ENCODE measurements around the gene MEGF11. TPM values are rescaled to one million over a fixed set of nuclear protein-coding genes. Genes with fewer than 3 reads are reported as not detected.

The MEGF11 gene
- total RNA-seq, 2 donors from 2014 or later: not detected

DNA sequence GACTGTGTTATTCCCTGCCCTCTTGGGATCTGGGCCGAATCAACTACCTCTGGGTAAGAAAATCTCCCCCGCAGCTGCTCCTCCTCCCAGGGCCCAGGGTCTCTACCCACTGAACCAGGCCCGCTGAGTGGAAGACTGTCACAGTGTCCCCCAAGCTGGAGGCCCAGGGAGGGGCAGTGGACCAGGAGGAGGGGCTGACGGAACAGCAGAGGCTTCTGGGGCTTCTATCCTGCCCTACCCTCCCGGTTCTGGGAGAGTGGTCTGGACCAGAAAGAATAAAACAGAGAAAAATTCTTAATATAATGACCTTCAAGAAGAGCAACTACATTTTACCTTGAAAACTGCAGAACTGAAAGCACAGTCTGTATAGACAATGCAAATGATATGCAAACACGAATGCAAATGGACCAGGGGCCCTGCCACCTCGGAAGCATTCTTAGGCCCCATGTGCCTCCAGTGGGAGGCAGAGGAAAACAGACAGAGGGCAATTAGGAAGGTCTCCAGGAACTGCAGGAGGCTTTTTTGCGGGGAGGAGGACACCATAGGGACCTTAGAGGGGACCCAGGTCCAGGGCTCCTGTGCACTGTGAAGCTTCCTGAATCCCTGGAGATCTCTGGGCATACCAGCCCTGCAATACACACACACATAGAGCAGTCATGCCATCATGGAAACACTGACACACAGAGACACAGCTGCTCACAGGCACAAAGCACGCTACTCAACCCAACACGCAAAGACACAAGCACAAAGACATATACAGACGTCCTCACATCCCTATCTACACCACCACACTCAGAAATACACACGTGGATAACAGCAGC, 12.3 kb downstream of the MEGF11 start:
- Mint-ChIP-seq H3K27me3 (peaks cover 80% of the 10 kb centered on the region), H3K27ac (no peak overlapping the region), H3K4me1 (no peaks in the 10 kb centered on the region), H3K36me3 (ENCODE audit: low read depth) (peaks cover 2% of the 10 kb centered on the region), H3K4me3 (no peak overlapping the region)
- no peaks in the 10 kb centered on the region for H3K9me3 ChIP-seq (ENCODE audit: control insufficient read depth, low read length, poor library complexity, severe bottlenecking)
- ATAC-seq (no peak), DNase-seq (no peak)

DNA sequence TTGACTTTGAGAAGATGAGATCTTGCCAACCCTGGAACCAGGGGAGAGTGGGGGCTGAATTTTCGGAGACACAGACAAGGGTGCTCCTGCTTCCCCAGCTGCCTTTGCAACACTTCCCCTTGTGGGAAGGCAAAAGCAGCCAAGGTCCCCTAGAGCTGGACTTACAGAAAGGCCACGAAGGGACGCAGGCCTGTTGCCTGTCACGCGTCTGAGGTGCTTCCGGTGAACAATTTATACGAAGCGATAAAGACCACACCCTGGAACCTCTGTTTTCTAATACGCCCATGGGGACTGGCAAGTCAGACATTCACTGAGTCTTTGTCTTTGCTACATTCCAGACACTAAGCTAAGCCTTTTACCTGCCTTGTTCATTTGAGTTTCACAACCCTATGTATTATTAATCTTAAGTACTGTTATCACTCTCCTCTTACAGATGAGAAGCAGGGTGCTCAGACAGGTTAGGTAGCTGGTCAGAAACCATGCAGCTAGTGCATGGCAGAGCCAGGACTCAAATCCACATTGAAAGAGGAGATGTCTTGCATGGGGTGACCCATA, 13.2 kb downstream of the MEGF11 start:
- H3K36me3 Mint-ChIP-seq (ENCODE audit: low read depth): peaks cover 5% of the 10 kb centered on the region
- DNase-seq (no peak), ATAC-seq (no peak)
- no peak overlapping the region for H3K27ac Mint-ChIP-seq
- H3K9me3 ChIP-seq (ENCODE audit: control insufficient read depth, low read length, poor library complexity, severe bottlenecking): no peaks in the 10 kb centered on the region
- peaks cover 81% of the 10 kb centered on the region for H3K27me3 Mint-ChIP-seq
- H3K4me1 Mint-ChIP-seq: no peaks in the 10 kb centered on the region
- no peak overlapping the region for H3K4me3 Mint-ChIP-seq

DNA sequence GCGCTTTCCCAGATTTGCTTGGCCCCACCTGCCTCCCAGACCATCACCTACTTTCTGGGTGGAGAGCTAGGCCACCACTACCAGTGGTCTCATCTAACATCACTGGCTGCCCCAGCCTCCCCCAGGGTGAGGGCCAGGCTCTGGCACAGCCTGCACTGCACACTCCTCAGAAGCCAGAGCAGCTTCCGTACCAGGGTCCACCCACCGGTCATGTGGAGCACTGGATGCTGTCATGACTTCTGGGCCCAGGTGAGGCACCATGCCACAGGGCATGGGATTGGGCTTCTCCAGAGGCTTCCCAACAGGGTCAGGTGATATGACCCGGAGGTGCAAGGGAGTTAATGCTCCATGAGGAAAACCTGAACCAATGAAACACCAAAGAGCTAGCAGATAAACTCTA, 14.0 kb downstream of the MEGF11 start:
- DNase-seq (no peak), ATAC-seq (no peak)
- H3K4me1 Mint-ChIP-seq: no peaks in the 10 kb centered on the region
- peaks cover 2% of the 10 kb centered on the region for H3K36me3 Mint-ChIP-seq (ENCODE audit: low read depth)
- H3K27ac Mint-ChIP-seq: no peak overlapping the region
- H3K27me3 Mint-ChIP-seq: peaks cover 78% of the 10 kb centered on the region
- no peaks in the 10 kb centered on the region for H3K9me3 ChIP-seq (ENCODE audit: control insufficient read depth, low read length, poor library complexity, severe bottlenecking)
- H3K4me3 Mint-ChIP-seq: no peak overlapping the region

DNA sequence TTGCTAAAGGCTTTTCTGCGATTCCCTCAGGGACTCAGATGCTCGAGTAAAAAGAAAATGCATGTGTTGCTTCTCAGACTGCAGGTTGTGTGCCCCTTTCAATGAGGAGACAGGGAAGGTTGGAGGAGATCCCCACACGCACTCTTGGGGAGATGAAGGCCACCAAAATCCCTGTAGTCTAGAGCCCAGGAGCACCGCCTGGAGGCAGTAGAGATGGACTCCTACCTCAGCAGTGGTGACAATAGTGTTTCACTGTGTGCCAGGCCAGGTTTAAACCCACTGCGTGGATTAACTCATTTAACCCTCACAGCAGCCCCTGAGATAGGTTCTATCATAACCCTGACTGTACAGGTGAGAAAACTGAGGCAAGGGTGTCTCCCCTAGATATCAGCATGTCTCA, 15.2 kb downstream of the MEGF11 start:
- peaks cover 73% of the 10 kb centered on the region for H3K27me3 Mint-ChIP-seq
- H3K36me3 Mint-ChIP-seq (ENCODE audit: low read depth): peaks cover 2% of the 10 kb centered on the region
- H3K9me3 ChIP-seq (ENCODE audit: control insufficient read depth, low read length, poor library complexity, severe bottlenecking): no peaks in the 10 kb centered on the region
- H3K4me3 Mint-ChIP-seq: no peak overlapping the region
- DNase-seq (no peak), ATAC-seq (no peak)
- H3K4me1 Mint-ChIP-seq: no peaks in the 10 kb centered on the region
- no peak overlapping the region for H3K27ac Mint-ChIP-seq

DNA sequence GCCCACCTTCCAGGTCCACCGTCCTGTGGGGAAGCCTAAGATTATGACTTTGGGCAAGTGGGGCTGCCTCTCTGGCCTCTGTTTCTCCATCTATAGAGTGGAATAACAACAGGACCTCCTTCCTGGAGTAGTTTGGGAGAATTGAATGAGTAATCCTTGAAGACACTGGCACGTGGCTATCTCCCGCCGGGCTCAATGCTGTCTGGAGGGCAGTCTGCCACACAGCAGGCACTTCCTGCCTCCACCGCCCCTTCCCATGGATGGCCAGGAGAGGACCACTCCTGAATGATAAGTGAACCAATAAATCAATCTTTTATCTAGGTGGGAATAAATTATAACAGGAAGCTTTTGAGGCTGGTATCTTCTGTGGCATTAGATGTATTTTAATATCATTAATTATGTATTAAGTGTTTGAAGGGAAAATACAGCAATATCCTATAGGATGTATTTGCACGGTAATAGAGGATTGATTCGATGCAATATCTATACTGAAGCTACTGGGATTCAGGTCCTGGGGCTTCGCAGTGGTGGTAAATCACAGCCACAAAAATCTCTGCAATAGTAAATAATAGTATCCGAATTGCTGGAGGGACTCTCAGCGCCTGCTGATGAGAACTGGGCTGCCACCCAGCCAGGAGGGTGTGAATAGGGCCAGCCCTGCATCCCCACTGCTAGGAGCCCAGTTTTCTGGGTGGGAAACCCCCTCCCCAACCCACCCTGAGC, 15.9 kb downstream of the MEGF11 start:
- H3K27ac Mint-ChIP-seq: no peak overlapping the region
- H3K27me3 Mint-ChIP-seq: peaks cover 68% of the 10 kb centered on the region
- DNase-seq (no peak), ATAC-seq (no peak)
- peaks cover 2% of the 10 kb centered on the region for H3K36me3 Mint-ChIP-seq (ENCODE audit: low read depth)
- no peaks in the 10 kb centered on the region for H3K4me1 Mint-ChIP-seq
- no peaks in the 10 kb centered on the region for H3K9me3 ChIP-seq (ENCODE audit: control insufficient read depth, low read length, poor library complexity, severe bottlenecking)
- H3K4me3 Mint-ChIP-seq: no peak overlapping the region

DNA sequence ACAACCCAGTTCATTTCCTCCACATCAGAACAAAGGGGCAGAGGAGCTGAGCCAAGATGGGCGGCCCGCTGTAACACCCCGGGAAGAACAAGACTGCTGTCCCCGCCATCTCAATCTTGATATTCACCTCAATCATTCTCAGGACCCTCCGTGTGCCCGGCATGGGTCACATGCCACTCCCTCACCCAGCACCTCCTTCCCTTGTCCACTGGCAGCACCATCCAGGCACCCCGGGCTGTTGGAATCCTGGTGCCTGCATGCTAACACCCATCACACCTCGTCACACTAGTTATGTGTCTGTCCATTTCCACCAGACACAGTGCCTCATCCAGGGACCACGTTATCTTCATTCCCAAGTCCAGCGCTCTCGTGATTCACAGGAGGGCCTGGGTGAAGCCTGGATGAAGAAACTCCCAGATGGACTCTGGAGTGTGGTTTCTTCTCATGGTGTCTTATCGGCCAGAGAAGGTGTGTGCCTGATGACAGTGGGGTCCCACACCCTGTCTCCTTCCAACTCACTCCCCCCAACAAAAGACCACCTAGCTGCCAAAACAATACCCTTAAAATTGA, 16.7 kb downstream of the MEGF11 start:
- no peak for ATAC-seq
- H3K4me1 Mint-ChIP-seq: no peaks in the 10 kb centered on the region

DNA sequence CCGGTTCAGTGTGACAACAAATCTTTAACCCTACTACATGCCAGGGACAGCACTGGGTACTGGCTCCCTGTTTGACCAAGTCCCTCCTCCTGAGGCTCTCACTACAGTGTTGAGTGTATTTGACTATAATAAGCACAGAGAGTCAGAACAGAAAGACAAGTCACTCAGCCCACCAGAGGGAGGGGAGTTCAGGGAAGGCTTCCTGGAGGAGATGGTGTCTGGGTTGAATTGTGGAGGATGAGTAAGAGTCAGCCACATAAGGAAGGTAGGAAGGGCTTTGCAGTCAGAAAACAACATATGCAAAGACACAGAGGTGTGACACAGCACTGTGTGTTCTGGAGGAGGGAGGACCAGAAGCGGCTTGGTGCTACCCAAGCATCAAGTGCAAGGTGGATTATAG, 17.7 kb downstream of the MEGF11 start:
- Mint-ChIP-seq H3K27ac (no peak overlapping the region), H3K36me3 (ENCODE audit: low read depth) (peaks cover 5% of the 10 kb centered on the region), H3K27me3 (peaks cover 66% of the 10 kb centered on the region), H3K4me1 (no peaks in the 10 kb centered on the region), H3K4me3 (peak overlapping the region; percentile 41)
- DNase-seq: no peak
- ATAC-seq: no peak
- no peaks in the 10 kb centered on the region for H3K9me3 ChIP-seq (ENCODE audit: control insufficient read depth, low read length, poor library complexity, severe bottlenecking)

More for the DNA sequence above, 16.7 kb downstream of the MEGF11 start:
- Mint-ChIP-seq H3K4me3 (no peak overlapping the region), H3K27ac (no peak overlapping the region), H3K36me3 (ENCODE audit: low read depth) (peaks cover 5% of the 10 kb centered on the region), H3K27me3 (peaks cover 71% of the 10 kb centered on the region)
- no peak for DNase-seq
- H3K9me3 ChIP-seq (ENCODE audit: control insufficient read depth, low read length, poor library complexity, severe bottlenecking): no peaks in the 10 kb centered on the region

DNA sequence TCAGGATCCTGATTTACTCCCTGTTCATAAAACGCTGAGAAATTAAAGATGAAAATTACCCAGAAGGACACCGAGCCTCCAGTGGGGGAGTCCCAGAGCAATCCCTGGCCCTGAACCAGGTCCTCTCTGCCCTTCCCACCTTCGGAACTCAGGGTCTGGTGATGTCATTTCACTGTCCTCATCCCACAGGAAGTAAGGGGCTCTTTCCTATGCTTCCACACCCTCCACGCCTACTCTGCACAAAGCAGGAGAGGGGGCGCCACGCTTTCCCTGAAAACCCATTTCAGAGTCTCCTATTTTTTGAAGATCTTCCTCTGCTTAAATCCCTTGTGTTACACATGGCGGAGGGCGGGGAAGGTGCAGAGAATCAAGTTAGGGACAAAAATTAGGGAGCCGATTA, 18.8 kb downstream of the MEGF11 start:
- no peaks in the 10 kb centered on the region for H3K4me1 Mint-ChIP-seq
- no peak for DNase-seq
- H3K9me3 ChIP-seq (ENCODE audit: control insufficient read depth, low read length, poor library complexity, severe bottlenecking): no peaks in the 10 kb centered on the region
- peaks cover 67% of the 10 kb centered on the region for H3K27me3 Mint-ChIP-seq
- ATAC-seq: no peak
- no peak overlapping the region for H3K27ac Mint-ChIP-seq
- H3K36me3 Mint-ChIP-seq (ENCODE audit: low read depth): peaks cover 5% of the 10 kb centered on the region
- no peak overlapping the region for H3K4me3 Mint-ChIP-seq

DNA sequence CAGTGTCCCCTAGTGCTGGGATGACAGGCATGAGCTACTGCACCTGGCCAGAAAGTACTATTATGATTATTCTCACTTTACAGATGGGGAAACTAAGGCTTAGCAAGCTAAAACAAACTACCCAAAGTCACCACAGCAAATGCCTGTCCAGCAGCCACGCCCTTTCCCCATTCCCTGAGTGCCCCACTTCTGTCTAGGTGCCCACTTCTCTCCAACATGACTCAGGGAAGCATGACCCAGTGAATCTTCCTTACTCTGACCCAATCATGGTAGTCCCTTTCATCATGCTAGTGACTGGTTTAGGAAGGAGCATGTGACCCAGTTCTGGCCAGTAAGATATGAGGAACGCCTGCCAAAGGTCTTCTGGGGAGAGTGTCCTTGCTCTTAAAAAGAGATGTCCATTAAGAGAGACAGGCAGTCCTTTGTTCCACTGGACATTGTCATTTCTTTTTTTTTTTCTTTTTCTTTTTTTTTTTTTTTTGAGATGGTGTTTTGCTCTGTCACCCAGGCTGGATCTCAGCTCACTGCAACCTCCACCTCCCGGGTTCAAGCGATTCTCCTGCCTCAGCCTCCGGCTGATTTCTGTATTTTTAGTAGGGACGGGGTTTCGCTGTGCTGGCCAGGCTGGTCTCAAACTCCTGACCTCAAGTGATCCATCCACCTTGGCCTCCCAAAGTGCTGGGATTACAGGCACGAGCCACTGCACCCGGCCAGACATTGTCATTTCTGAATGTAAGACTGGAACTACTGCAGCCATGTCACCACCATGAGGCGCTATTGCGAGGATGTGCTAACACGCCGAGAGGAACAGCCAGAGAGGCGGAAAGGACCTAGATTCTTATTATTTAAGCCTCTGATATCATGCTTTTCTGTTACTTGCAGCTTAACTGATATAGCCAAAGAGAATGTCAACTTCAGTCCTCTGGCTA, 19.8 kb downstream of the MEGF11 start:
- Mint-ChIP-seq H3K36me3 (ENCODE audit: low read depth) (peaks cover 5% of the 10 kb centered on the region), H3K4me3 (no peak overlapping the region), H3K4me1 (no peaks in the 10 kb centered on the region), H3K27ac (no peak overlapping the region), H3K27me3 (peaks cover 61% of the 10 kb centered on the region)
- no peaks in the 10 kb centered on the region for H3K9me3 ChIP-seq (ENCODE audit: control insufficient read depth, low read length, poor library complexity, severe bottlenecking)
- no peak for ATAC-seq
- no peak for DNase-seq

DNA sequence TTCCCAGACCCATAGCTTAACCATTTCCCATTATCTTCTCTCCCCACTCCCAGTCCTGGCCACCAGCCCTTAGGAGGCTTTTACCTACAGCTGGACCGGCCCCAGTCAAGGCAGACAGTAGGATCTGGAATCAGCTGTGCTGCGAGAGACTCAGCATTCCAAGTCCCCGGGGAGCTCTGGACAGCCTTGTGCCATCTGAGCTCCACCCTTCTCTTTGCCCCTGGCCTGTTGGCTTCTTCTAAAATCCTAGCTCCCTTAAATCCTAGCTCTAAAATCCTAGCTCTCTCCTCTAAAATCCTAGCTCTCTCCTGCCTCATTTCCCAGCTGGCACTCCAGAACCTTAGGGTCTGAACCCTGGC, 21.3 kb downstream of the MEGF11 start:
- no peaks in the 10 kb centered on the region for H3K9me3 ChIP-seq (ENCODE audit: control insufficient read depth, low read length, poor library complexity, severe bottlenecking)
- H3K36me3 Mint-ChIP-seq (ENCODE audit: low read depth): peaks cover 5% of the 10 kb centered on the region
- H3K27ac Mint-ChIP-seq: no peak overlapping the region
- no peak for ATAC-seq
- peaks cover 59% of the 10 kb centered on the region for H3K27me3 Mint-ChIP-seq
- H3K4me1 Mint-ChIP-seq: no peaks in the 10 kb centered on the region
- DNase-seq: no peak
- no peak overlapping the region for H3K4me3 Mint-ChIP-seq

DNA sequence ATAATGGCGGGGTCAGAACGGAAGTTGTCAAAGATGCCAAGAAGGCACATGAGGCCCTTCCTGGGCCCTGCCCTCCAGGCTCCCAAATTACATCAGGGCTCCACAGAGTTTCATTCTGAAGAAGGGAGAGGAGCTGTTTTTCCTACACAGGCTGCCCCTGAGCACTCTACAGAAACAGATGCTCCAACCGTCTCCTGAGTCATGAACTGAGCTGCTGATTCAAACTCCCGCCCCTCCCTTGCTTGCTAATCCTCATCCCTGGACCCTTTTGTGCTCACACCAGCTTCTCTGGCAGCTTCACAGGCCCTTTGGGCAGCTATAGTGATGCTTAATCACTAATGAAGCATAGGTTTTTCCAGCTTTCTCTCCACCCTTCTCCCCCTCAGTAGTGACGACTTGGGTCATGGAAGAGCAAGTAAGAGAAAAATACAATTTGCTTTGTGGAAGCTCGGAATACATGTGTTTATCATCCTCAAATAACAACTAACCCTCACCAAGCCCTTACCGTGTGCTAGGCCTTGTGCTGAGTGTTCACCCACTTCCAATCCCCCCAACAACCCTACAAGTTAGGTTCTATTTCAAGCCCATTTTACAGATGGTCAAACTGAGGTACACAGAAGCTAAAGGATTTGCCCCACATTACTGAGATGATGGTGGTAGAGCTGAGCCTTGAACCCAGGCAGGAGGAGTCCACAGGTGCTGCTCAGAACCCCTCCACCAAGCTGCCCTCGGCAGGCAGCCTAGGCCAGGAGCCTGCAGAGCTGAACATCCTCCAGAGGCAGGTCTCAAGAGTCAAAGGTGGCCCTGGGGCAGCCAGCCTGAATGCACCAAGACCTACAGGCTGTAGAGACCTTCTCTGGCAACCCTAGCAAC, 21.9 kb downstream of the MEGF11 start:
- ATAC-seq: no peak
- H3K36me3 Mint-ChIP-seq (ENCODE audit: low read depth): peaks cover 5% of the 10 kb centered on the region

More for the DNA sequence above, 21.9 kb downstream of the MEGF11 start:
- H3K4me3 Mint-ChIP-seq: no peak overlapping the region
- no peak for DNase-seq
- no peaks in the 10 kb centered on the region for H3K4me1 Mint-ChIP-seq
- no peaks in the 10 kb centered on the region for H3K9me3 ChIP-seq (ENCODE audit: control insufficient read depth, low read length, poor library complexity, severe bottlenecking)
- no peak overlapping the region for H3K27ac Mint-ChIP-seq
- peaks cover 53% of the 10 kb centered on the region for H3K27me3 Mint-ChIP-seq

Data from T-helper 17 cell (primary cell).